WTC11 (cell line): ENCODE measurements around the gene UCK1.

Experiments
- ATF1 ChIP-seq: sonication (generic); formaldehyde crosslinking; IDR thresholded peaks from 2 replicates; pipeline ENCODE4 v1.8.1; 2023; ENCODE audit warnings: mild to moderate bottlenecking, moderate library complexity, missing genetic modification reagents
- CREM ChIP-seq: sonication (generic); formaldehyde crosslinking; IDR thresholded peaks from 2 replicates; pipeline ENCODE4 v1.8.1; 2022; ENCODE audit warnings: mild to moderate bottlenecking, missing genetic modification reagents, moderate library complexity
- NR1H2 ChIP-seq: sonication (generic); formaldehyde crosslinking; IDR thresholded peaks from 2 replicates; pipeline ENCODE4 v1.9.0; 2021; ENCODE audit warnings: mild to moderate bottlenecking, moderate library complexity, missing genetic modification reagents
- NR3C1 ChIP-seq: sonication (generic); formaldehyde crosslinking; conservative IDR thresholded peaks from 2 replicates; pipeline ENCODE4 v1.8.1; 2023; ENCODE audit warnings: low read depth, mild to moderate bottlenecking, missing genetic modification reagents
- SP1 ChIP-seq: sonication (generic); formaldehyde crosslinking; conservative IDR thresholded peaks from 2 replicates; pipeline ENCODE4 v1.8.1; 2022; ENCODE audit warnings: missing genetic modification reagents
- TP53 ChIP-seq: sonication (generic); formaldehyde crosslinking; IDR thresholded peaks from 2 replicates; pipeline ENCODE4 v1.8.1; 2023; ENCODE audit warnings: mild to moderate bottlenecking, missing genetic modification reagents
- ZNF121 ChIP-seq: sonication (generic); formaldehyde crosslinking; IDR thresholded peaks from 2 replicates; pipeline ENCODE4 v1.8.0; 2023; ENCODE audit warnings: missing genetic modification reagents
- ZNF232 ChIP-seq: sonication (generic); formaldehyde crosslinking; IDR thresholded peaks from 2 replicates; pipeline ENCODE4 v1.8.0; 2022; ENCODE audit warnings: mild to moderate bottlenecking, missing genetic modification reagents
- TF ChIP-seq, protein P1 (sequence below): fragments of 200-600 bp; IDR thresholded peaks from 2 replicates; pipeline ENCODE4 v1.8.0; 2022; ENCODE audit warnings: antibody characterized with exemption
- TF ChIP-seq, protein P2 (sequence below): sonication (generic); formaldehyde crosslinking; IDR thresholded peaks from 2 replicates; pipeline ENCODE4 v1.8.1; 2023; ENCODE audit warnings: mild to moderate bottlenecking, moderate library complexity, missing genetic modification reagents
- TF ChIP-seq, protein P3 (sequence below): sonication (generic); formaldehyde crosslinking; IDR thresholded peaks from 2 replicates; pipeline ENCODE4 v1.8.1; 2022; ENCODE audit warnings: mild to moderate bottlenecking, moderate library complexity, missing genetic modification reagents
- TF ChIP-seq, protein P4 (sequence below): fragments of 250-450 bp; sonication (Bioruptor Pico); IDR thresholded peaks from 2 replicates; pipeline ENCODE4 v1.8.0; 2021; ENCODE audit warnings: mild to moderate bottlenecking

DNA sequence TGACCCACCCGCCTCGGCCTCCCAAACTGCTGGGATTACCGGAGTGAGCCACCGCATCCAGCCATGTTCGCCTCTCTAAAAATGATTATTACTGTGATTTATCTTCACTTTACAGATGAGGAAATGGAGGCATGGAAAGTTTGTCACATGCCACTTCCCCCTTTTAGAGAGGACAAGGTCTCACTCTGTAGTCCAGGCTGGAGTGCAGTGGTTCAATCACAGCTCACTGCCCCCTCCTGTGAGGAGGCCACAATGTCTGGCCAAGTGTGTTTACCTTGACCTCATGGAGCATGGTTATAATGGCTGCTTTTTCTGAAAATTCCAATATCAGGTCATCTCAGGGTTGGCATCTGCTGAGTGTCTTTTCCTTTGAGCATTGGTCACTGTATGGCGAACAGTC is 21.0 kb upstream of the UCK1 start:
- TF ChIP-seq, protein P1, sequence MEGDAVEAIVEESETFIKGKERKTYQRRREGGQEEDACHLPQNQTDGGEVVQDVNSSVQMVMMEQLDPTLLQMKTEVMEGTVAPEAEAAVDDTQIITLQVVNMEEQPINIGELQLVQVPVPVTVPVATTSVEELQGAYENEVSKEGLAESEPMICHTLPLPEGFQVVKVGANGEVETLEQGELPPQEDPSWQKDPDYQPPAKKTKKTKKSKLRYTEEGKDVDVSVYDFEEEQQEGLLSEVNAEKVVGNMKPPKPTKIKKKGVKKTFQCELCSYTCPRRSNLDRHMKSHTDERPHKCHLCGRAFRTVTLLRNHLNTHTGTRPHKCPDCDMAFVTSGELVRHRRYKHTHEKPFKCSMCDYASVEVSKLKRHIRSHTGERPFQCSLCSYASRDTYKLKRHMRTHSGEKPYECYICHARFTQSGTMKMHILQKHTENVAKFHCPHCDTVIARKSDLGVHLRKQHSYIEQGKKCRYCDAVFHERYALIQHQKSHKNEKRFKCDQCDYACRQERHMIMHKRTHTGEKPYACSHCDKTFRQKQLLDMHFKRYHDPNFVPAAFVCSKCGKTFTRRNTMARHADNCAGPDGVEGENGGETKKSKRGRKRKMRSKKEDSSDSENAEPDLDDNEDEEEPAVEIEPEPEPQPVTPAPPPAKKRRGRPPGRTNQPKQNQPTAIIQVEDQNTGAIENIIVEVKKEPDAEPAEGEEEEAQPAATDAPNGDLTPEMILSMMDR: no peak
- TF ChIP-seq NR3C1 (no peak), TP53 (CRISPR knock-in tag) (no peak), ATF1 (no peak), CREM (CRISPR knock-in tag) (no peak), NR1H2 (CRISPR knock-in tag) (no peak), SP1 (CRISPR knock-in tag) (no peak), ZNF121 (CRISPR knock-in tag) (no peak), ZNF232 (CRISPR knock-in tag) (no peak)
- TF ChIP-seq, protein P2, sequence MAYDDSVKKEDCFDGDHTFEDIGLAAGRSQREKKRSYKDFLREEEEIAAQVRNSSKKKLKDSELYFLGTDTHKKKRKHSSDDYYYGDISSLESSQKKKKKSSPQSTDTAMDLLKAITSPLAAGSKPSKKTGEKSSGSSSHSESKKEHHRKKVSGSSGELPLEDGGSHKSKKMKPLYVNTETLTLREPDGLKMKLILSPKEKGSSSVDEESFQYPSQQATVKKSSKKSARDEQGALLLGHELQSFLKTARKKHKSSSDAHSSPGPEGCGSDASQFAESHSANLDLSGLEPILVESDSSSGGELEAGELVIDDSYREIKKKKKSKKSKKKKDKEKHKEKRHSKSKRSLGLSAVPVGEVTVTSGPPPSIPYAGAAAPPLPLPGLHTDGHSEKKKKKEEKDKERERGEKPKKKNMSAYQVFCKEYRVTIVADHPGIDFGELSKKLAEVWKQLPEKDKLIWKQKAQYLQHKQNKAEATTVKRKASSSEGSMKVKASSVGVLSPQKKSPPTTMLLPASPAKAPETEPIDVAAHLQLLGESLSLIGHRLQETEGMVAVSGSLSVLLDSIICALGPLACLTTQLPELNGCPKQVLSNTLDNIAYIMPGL (CRISPR knock-in tag): no peak
- TF ChIP-seq, protein P3, sequence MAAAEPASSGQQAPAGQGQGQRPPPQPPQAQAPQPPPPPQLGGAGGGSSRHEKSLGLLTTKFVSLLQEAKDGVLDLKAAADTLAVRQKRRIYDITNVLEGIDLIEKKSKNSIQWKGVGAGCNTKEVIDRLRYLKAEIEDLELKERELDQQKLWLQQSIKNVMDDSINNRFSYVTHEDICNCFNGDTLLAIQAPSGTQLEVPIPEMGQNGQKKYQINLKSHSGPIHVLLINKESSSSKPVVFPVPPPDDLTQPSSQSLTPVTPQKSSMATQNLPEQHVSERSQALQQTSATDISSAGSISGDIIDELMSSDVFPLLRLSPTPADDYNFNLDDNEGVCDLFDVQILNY (CRISPR knock-in tag): no peak
- TF ChIP-seq, protein P4, sequence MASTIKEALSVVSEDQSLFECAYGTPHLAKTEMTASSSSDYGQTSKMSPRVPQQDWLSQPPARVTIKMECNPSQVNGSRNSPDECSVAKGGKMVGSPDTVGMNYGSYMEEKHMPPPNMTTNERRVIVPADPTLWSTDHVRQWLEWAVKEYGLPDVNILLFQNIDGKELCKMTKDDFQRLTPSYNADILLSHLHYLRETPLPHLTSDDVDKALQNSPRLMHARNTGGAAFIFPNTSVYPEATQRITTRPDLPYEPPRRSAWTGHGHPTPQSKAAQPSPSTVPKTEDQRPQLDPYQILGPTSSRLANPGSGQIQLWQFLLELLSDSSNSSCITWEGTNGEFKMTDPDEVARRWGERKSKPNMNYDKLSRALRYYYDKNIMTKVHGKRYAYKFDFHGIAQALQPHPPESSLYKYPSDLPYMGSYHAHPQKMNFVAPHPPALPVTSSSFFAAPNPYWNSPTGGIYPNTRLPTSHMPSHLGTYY: no peak
